Natural killer cell (primary cell): ENCODE measurements around the gene MCM8. TPM values are rescaled to one million over a fixed set of nuclear protein-coding genes. Genes with fewer than 3 reads are reported as not detected.

Source experiments
- ATAC-seq, 3 donors: fragments of 150-1000 bp in 2 of 3; fragments of 200-7000 bp in 1 of 3; cut with Tn5 transposase; 1 replicate in 1 of 3; 2 replicates in 2 of 3; pipeline ENCODE4 v1.10.0; 2021; ENCODE audit warnings: mild to moderate bottlenecking in 2 of 3, moderate library complexity in 2 of 3
- DNase-seq, 2 donors: peaks; one replicate each; pipeline versions ENCODE4 v3.0.0 to v3.0.0-alpha.2; 2013 to 2021; ENCODE audit warnings: mixed read lengths in 1 of 2
- H3K27ac ChIP-seq: one replicate; pipeline ENCODE4 v1.5.1; 2013; ENCODE audit warnings: mild to moderate bottlenecking, low read length
- H3K27me3 ChIP-seq: one replicate; pipeline ENCODE4 v1.6.1; 2013; ENCODE audit warnings: low read length; ENCODE audit not compliant: control insufficient read depth, insufficient read depth
- H3K36me3 ChIP-seq: one replicate; pipeline ENCODE4 v1.6.1; 2013; ENCODE audit warnings: low read length; ENCODE audit not compliant: control insufficient read depth, insufficient read depth
- H3K4me1 ChIP-seq: one replicate; pipeline ENCODE4 v1.6.1; 2013; ENCODE audit warnings: low read length; ENCODE audit not compliant: control insufficient read depth, insufficient read depth
- H3K4me3 ChIP-seq: one replicate; pipeline ENCODE4 v1.5.1; 2013; ENCODE audit warnings: low read length
- H3K9me3 ChIP-seq: one replicate; pipeline ENCODE4 v1.6.1; 2013; ENCODE audit warnings: low read length; ENCODE audit not compliant: control insufficient read depth, insufficient read depth
- H3K27ac Mint-ChIP-seq, 2 donors: one replicate each; pipeline ENCODE4 v1.8.0; 2022; ENCODE audit warnings: mild to moderate bottlenecking in 2 of 2, mixed read lengths in 2 of 2, moderate library complexity in 1 of 2
- H3K27me3 Mint-ChIP-seq, 2 donors: one replicate each; pipeline ENCODE4 v1.8.0; 2022; ENCODE audit warnings: low read depth in 2 of 2, mixed read lengths in 2 of 2
- H3K36me3 Mint-ChIP-seq: one replicate; pipeline ENCODE4 v1.8.0; 2022; ENCODE audit warnings: mixed read lengths
- H3K4me1 Mint-ChIP-seq, 2 donors: one replicate each; pipeline ENCODE4 v1.8.0; 2022; ENCODE audit warnings: mixed read lengths in 2 of 2
- H3K4me3 Mint-ChIP-seq: one replicate; pipeline ENCODE4 v1.8.0; 2022; ENCODE audit warnings: mild to moderate bottlenecking, moderate library complexity, mixed read lengths
- H3K9me3 Mint-ChIP-seq, 2 donors: one replicate each; pipeline ENCODE4 v1.8.0; 2022; ENCODE audit warnings: mixed read lengths in 2 of 2
- WGBS: methylation state at CpG from one replicate; pipeline ENCODE4 v1.1.7; 2013; ENCODE audit warnings: missing lambda C conversion rate; ENCODE audit not compliant: insufficient coverage; 5-methylcytosine and 5-hydroxymethylcytosine counted together
- intact Hi-C: fragments of 100-400 bp; cut with micrococcal nuclease; formaldehyde crosslinking; loops from one replicate; pipeline ENCODE4 v1.14.2; 2022
- total RNA-seq, 4 donors: library from RNA; stranded (reverse); fragments of 120-200 nt in 1 of 4; gene quantifications; one replicate each; pipeline versions ENCODE4 v1.2.3 to v1.2.4, GENCODE V29; 2013 to 2022
- TF ChIP-seq, protein P1 (sequence below): fragments of 200-600 bp; IDR thresholded peaks from one replicate; pipeline ENCODE4 v1.8.0; 2022; ENCODE audit warnings: antibody characterized with exemption

The MCM8 gene
- total RNA-seq, 3 donors from 2014 or later (not counting 1 experiment from before 2014, with no cell fraction given): 8.1 to 14.3 (median 9.0) TPM

- Histone ChIP-seq H3K4me1 (no peaks in the 10 kb centered on the region), H3K27me3 (no peaks in the 10 kb centered on the region), H3K27ac (no peak overlapping the region), H3K36me3 (peaks cover 23% of the 10 kb centered on the region), H3K4me3 (no peak overlapping the region), H3K9me3 (no peaks in the 10 kb centered on the region)
- H3K27me3 Mint-ChIP-seq: no peaks in the 10 kb centered on the region
- peak; percentile 65 to 67 (median 66) for ATAC-seq
- peaks cover 23% of the 10 kb centered on the region for H3K36me3 Mint-ChIP-seq
- TF ChIP-seq, protein P1, sequence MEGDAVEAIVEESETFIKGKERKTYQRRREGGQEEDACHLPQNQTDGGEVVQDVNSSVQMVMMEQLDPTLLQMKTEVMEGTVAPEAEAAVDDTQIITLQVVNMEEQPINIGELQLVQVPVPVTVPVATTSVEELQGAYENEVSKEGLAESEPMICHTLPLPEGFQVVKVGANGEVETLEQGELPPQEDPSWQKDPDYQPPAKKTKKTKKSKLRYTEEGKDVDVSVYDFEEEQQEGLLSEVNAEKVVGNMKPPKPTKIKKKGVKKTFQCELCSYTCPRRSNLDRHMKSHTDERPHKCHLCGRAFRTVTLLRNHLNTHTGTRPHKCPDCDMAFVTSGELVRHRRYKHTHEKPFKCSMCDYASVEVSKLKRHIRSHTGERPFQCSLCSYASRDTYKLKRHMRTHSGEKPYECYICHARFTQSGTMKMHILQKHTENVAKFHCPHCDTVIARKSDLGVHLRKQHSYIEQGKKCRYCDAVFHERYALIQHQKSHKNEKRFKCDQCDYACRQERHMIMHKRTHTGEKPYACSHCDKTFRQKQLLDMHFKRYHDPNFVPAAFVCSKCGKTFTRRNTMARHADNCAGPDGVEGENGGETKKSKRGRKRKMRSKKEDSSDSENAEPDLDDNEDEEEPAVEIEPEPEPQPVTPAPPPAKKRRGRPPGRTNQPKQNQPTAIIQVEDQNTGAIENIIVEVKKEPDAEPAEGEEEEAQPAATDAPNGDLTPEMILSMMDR: no peak
- no peak overlapping the region for H3K4me3 Mint-ChIP-seq
- intact Hi-C loops: no loop called here
- H3K4me1 Mint-ChIP-seq: peaks cover 24 to 26% of the 10 kb centered on the region in 2 donors
- peak in 1 of 2 donors; percentile 12 for DNase-seq
- WGBS: 75% methylated on average over 3 of the region's 3 CpGs
- peak overlapping the region; percentile 41 to 47 for H3K27ac Mint-ChIP-seq
- no peaks in the 10 kb centered on the region for H3K9me3 Mint-ChIP-seq
Measured at GRCh38 chr20:6026051-6026450, 75.6 kb downstream of the MCM8 start.

GRCh38 chr20:6028818-6029217 lies 78.4 kb downstream of the MCM8 start:
- Histone ChIP-seq H3K27me3 (no peaks in the 10 kb centered on the region), H3K9me3 (no peaks in the 10 kb centered on the region), H3K27ac (no peak overlapping the region), H3K4me1 (no peaks in the 10 kb centered on the region), H3K4me3 (no peak overlapping the region), H3K36me3 (peaks cover 17% of the 10 kb centered on the region)
- Mint-ChIP-seq H3K4me1 (peaks cover 20 to 24% of the 10 kb centered on the region in 2 donors), H3K9me3 (no peaks in the 10 kb centered on the region), H3K4me3 (no peak overlapping the region), H3K27me3 (no peaks in the 10 kb centered on the region), H3K27ac (no peak overlapping the region), H3K36me3 (peaks cover 16% of the 10 kb centered on the region)
- DNase-seq (no peak), ATAC-seq (no peak)
- intact Hi-C loops: no loop called here
- TF ChIP-seq, protein P1: no peak

DNA sequence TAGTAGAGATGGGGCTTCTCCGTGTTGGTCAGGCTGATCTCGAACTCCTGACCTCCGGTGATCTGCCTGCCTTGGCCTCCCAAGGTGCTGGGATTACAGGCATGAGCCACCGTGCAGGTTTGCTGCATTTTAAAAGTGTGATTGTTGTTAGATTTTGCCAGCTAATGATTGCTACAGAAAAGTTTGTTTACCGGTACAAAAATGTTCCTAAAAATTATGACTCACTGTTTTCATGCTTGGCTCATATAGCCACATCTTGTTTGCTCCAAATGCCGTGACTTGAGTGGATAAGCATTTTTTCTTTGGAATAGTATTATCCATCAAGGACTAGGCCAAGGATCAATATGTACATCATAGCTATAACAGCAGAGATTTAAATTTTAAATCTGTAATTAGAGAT lies 79.1 kb downstream of the MCM8 start:
- intact Hi-C loops: no loop called here

More for the DNA sequence above, 79.1 kb downstream of the MCM8 start:
- no peak for DNase-seq
- peaks cover 19% of the 10 kb centered on the region for H3K36me3 ChIP-seq
- no peaks in the 10 kb centered on the region for H3K4me1 ChIP-seq
- H3K4me1 Mint-ChIP-seq: peaks cover 15 to 26% of the 10 kb centered on the region in 2 donors
- H3K27ac ChIP-seq: no peak overlapping the region
- H3K27ac Mint-ChIP-seq: no peak overlapping the region
- no peak for ATAC-seq
- H3K27me3 ChIP-seq: no peaks in the 10 kb centered on the region
- TF ChIP-seq, protein P1: no peak
- WGBS: 92% methylated on average over 6 of the region's 6 CpGs
- no peaks in the 10 kb centered on the region for H3K9me3 Mint-ChIP-seq
- no peak overlapping the region for H3K4me3 ChIP-seq
- H3K9me3 ChIP-seq: no peaks in the 10 kb centered on the region
- H3K27me3 Mint-ChIP-seq: no peaks in the 10 kb centered on the region
- H3K4me3 Mint-ChIP-seq: no peak overlapping the region
- peaks cover 9% of the 10 kb centered on the region for H3K36me3 Mint-ChIP-seq
